Embryonic facial prominence (tissue), 1 donor: ENCODE data around the gene VPS54.
A peak's percentile ranks its signal among the peaks of the same experiment; 100 is the strongest.
"Not testable (repeated sequence)": the region's sequence is repeated elsewhere in the genome, so short reads cannot be mapped to it uniquely, and the experiment has no call there.

Source experiments
- DNase-seq: peaks from one replicate; pipeline ENCODE4 v3.0.0-alpha.2; 2016; ENCODE audit errors: extremely low spot score

Gene VPS54

GRCh38 chr2:63874204-63875130, 144.8 kb downstream of the VPS54 start:
- DNase-seq = no peak

DNA sequence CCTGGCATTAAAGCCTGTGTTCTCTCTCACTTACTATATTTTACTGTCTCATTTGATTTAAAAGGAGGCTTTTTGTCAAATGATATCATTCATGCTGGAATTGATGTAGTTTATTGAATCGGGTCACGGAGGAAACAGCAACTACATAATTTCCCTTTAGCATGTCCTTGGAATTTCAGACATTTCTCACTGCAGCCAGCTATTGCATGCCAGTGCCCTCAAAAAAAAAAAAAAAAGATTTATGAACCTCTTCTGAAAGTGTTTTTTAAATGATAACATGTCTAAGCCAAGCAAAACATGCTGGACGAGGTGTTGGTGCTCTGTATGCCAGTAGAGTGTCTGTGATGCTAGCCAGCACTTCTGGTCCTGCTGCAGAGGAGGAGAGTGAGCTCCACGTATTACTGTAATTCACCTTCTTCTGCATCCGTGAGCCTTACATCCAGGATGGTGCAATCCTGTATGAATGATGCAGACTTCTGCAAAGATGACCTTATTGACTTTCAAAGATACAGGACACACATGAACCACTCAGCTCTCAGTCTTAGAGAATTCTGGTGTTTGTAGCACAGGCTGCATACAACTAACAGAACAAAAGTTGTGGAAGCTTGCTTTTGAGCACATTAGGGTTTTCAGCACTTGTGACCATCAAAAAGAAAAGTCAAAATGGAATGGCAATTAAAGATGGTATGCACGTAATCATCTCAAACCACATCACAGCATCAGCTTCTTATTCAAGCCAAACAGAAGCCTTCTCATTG, 146.5 kb downstream of the VPS54 start:
- DNase-seq = no peak

DNA sequence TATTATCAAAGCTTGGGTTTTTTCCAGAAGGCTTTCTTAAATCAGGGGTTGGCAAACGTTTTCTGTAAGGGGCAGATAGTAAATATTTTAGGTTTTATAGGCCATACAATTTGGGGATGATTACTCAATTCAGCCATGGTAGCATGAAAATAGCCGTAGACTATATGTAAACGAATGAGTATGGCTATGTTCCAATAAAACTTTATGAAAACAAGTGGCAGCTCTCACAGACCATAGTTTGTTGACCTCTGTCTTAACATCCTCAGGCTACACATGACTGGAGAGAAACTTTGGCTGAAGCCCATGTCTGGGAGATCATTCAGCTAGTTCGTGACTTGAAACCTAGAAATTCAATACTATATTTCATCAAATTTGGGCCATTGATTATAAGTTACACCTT, 147.4 kb downstream of the VPS54 start:
- DNase-seq = no peak

GRCh38 chr2:63870679-63871078, 148.5 kb downstream of the VPS54 start:
- no peak for DNase-seq

- DNase-seq = no peak
Measured at GRCh38 chr2:63866009-63866709, 153.1 kb downstream of the VPS54 start.

- DNase-seq = no peak
Measured at GRCh38 chr2:63865159-63865799, 153.9 kb downstream of the VPS54 start.

DNA sequence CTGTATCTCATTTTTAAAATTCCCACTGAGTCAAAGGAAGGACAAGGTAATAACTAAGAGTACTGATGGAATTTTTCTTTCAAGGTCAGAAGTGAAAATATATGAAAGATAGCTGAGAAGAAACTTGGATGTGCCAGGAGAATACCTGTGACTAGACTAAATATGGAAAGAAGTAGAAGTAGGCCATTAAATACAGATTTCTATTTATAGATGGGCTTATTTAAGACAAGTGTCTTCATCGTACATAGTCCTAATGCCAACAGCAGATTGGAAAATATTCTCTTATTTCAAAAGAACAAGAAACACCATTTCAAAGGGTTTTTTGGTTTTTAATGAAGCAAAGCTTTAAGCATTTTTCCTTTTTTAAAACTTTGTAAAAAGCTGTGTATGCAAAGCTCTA, 155.5 kb downstream of the VPS54 start:
- no peak for DNase-seq

GRCh38 chr2:63862806-63863205, 156.4 kb downstream of the VPS54 start:
- DNase-seq = no peak

- DNase-seq = peak; percentile 51
Measured at GRCh38 chr2:63861220-63861822, 157.9 kb downstream of the VPS54 start.

GRCh38 chr2:63858291-63858690, 160.9 kb downstream of the VPS54 start:
- no peak for DNase-seq

DNA sequence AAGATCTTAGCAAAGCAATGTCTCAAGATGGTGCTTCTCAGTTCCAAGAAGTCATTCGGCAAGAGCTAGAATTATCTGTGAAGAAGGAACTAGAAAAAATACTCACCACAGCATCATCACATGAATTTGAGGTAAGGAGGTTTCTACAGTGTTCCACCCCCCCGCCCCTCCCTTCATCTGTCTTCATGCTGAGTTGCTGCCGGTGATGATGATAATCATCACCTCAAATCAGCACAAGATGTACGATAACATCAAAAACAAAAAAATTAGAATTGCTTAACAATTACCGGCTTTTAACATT, 163.0 kb downstream of the VPS54 start:
- DNase-seq = no peak

- DNase-seq = no peak
Measured at GRCh38 chr2:63855418-63856302, 163.6 kb downstream of the VPS54 start.

DNA sequence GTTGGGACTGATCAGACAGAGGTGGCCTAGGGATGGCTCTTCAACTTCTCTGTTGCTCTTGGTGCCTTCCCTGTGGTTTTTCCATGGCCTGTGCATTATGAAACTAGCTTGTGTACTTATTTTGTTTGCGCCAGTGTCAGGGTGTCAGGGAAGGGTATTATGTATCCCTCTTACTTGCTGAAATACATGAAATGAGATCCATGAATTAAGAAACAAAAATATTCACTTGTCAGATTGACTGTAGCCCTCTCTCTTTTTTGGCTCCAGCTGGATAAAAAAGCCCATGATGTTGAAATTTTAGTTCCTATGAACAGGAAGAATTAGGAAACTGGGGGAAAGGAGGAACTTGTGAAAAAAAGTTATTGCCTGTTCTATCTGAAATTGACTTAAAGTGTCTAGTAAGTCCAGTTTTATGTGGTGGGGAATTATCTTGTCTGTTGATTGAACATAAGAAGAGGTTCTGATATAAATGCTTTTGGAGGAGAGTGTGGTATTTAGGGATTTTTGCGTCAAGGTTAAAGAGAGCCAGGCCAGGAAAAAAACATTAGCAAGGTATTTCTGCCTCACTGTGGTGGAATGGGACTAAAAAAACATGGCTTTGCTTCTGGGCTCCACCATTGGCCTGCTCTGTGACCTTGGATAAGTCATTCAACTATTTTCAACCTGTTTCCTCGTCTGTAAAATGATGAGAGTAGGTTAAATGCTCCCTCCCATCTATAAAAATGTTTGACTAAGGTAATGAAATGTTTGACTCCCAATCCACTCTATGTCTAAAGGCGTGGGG, 165.5 kb downstream of the VPS54 start:
- no peak for DNase-seq

- no peak for DNase-seq
Measured at GRCh38 chr2:63851691-63852311, 167.4 kb downstream of the VPS54 start.

GRCh38 chr2:63850649-63851048, 168.6 kb downstream of the VPS54 start:
- DNase-seq = no peak

DNA sequence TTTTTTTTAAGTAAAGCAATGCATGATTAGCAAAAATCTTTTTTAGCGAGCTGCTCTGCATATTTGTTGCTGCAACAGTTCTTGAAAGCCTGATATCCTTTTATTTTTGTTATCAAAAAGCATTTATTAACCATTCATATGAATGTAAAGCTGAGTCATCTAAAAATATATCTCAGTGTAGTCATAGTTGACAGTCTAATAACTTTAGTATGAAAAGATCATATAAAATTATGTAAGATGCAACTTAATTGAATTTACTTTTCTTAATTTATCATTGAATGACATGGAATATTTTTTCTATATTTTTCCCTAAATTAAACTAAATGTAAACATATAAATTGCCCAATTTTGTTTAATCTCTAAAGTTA, 169.0 kb downstream of the VPS54 start:
- no peak for DNase-seq

DNA sequence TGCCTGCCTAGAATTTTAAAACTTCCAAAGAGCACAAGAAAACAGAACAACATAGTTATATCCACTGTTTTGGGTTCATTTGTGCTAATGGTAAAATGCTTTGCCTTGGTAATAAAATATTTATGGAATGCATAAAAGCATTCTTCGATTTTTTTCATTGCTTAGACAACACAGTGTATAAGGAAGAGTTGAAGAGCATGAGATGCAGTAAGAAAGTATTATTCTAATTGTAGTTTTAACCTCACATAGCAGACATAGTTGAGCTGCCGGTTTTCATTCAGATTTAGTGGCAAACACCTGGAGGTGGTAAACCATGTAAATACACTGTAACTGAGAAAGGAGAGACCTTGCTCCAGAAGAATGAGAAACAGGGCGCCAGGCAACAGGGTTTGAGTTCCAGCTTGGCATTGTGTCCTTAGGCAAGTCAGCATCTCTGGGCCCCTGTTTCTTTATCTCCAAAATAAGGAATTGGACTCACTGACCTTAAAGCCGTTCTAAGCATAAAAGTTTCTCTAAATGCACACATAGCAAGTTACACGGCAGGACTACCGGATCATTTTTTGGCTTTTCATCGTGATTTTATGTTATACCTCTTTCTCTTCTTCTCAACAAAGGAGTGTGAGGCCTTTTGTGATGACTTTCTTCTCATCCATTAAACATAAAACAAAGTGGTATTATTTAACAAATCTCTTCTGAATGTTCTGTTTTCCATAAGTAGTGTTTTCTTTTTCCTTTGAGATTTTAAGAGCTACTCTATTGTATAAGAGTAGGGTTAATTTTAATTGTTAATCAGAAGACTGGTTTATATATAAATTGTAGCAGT, 169.6 kb downstream of the VPS54 start:
- no peak for DNase-seq

GRCh38 chr2:63847571-63847970, 171.7 kb downstream of the VPS54 start:
- DNase-seq = not testable (repeated sequence)
